Stimulated activated CD8-positive, alpha-beta memory T cell treated with anti-CD3 and anti-CD28 coated beads, Interleukin-7, amount 100 ng/mL, for 4 hours (primary cell): ENCODE measurements around the gene OR2S2.
"Not testable (repeated sequence)": the region's sequence is repeated elsewhere in the genome, so short reads cannot be mapped to it uniquely, and the experiment has no call there.

ENCODE experiments used
- DNase-seq, 2 donors: peaks; one replicate each; pipeline ENCODE4 v3.0.0-alpha.2; 2020; ENCODE audit warnings: low read depth in 2 of 2

OR2S2 gene

GRCh38 chr9:35933550-35934067, 24.3 kb downstream of the OR2S2 start:
- DNase-seq: no peak

GRCh38 chr9:35932735-35933134, 25.2 kb downstream of the OR2S2 start:
- no peak for DNase-seq

DNA sequence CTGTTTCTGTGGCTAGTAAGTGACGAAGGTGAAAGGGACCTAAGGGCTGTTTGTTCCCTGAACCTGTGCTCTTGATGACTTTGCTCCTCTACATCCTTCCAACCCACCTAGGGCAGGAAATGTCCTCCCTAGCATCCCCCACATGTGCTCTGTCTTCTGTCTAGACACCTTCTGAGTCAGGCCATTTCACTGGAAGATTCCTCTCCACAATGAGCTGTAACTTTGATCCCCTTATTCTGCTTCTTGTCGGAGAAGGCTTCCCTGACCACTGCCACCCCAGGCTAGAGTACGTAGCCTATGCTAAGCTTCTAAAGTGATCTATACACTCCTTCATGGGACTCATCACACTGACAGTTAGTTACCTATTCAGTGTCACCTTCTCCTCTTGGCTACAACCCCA, 27.0 kb downstream of the OR2S2 start:
- DNase-seq: no peak

DNA sequence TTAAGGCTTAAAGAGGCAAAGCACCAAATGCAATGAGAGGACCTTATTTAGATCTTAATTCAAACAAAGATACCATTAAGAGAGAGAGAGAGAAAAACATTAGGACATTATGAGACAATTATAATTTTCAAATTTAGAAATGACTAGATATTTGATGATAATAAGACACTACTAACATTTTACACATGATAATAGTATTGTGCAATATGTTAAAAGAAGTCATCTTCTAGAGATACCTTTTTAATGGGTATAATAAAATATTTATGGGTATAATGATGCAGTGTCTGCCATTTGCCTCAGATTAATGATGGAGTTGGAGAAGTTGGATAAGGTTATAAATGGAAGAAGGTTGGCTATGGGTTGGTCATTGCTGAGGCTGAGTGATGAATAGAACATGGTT, 27.4 kb downstream of the OR2S2 start:
- DNase-seq: no peak

GRCh38 chr9:35929453-35929718, 28.6 kb downstream of the OR2S2 start:
- DNase-seq: no peak

- no peak for DNase-seq
Observed at GRCh38 chr9:35928591-35929452, 29.1 kb downstream of the OR2S2 start.

DNA sequence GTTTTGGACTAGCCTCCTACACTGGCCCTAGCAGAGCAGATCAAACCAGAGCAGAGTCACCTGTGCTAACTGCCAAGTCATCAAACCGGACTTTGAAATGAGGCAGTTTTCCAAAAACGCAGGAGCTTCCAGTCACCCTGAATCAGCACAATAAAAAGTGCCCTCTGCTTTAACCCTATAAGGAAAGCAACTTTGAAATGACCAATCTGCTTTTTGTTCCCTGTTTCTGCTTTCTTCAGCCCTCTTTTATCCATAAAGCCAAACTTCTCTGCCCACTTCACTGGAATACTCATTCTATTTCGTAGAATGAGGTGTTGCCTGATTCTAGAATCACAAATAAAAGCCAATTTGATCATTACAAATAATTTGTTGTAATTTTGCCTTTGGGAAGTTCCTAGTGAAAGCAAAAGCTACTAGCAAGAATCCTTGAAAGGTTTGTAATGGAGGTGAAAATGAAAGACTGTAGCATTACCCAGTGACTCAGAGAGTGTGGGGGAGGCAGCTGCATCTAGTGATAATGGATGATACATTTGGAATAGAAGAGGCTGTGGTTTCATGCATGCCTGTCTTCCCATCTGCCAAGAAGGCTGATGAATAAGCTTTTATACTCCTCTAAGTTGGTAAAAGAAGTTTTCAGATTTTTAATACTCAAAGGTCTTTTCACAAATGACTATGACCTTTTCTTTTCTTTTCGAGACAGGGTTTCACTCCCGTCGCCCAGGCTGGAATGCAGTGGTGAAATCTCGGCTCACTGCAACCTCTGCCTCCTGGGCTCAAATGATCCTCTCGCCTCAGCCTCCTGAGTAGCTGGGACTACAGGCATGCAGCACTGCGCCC, 33.8 kb downstream of the OR2S2 start:
- DNase-seq: no peak

DNA sequence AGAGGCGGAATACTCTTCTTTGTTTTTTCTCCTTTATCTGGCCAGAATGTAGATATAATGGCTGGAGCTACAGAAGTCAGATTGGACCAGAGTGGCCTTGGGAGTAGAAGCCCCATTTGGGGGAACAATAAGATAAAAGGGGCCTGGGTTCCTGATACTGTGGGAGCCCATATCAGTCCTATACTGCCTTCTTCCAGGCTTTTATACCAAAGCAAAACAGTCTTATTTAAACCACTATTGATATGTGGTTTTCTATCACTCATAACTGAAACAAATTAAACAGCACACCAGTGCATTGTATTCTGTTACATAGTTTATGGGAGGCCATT, 34.4 kb downstream of the OR2S2 start:
- DNase-seq: no peak

GRCh38 chr9:35920051-35920620, 37.8 kb downstream of the OR2S2 start:
- no peak for DNase-seq

GRCh38 chr9:35919212-35920008, 38.5 kb downstream of the OR2S2 start:
- no peak for DNase-seq

- no peak for DNase-seq
Observed at GRCh38 chr9:35918780-35919179, 39.2 kb downstream of the OR2S2 start.

GRCh38 chr9:35917261-35917660, 40.7 kb downstream of the OR2S2 start:
- no peak for DNase-seq

- DNase-seq: no peak
Observed at GRCh38 chr9:35915681-35916294, 42.2 kb downstream of the OR2S2 start.

DNA sequence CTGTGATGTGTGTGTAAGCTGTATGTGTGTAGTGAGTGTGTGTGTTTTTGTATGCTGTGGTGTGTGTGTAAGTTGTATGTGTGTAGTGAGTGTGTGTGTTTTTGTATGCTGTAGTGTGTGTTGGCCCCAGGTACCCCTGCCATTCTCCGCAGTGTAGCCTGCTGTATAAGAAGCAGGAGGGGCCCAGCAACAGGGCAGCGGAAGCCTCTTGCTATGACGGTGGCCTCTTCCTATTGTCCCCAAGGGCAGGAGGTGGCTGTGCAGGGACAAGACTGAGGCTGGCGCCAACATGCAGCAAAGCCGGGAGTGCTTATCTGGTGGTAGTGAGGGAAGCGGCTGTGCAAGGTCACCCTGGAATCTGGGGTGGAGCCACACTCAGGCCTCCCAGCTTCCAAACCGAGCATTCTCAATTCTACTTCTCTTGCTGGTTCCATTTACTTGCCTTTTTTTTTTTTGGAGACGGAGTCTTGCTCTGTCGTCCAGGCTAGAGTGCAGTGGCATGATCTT, 43.6 kb downstream of the OR2S2 start:
- DNase-seq: no peak

GRCh38 chr9:35913429-35913828, 44.5 kb downstream of the OR2S2 start:
- not testable (repeated sequence) for DNase-seq

GRCh38 chr9:35912791-35913400, 45.1 kb downstream of the OR2S2 start:
- no peak for DNase-seq

DNA sequence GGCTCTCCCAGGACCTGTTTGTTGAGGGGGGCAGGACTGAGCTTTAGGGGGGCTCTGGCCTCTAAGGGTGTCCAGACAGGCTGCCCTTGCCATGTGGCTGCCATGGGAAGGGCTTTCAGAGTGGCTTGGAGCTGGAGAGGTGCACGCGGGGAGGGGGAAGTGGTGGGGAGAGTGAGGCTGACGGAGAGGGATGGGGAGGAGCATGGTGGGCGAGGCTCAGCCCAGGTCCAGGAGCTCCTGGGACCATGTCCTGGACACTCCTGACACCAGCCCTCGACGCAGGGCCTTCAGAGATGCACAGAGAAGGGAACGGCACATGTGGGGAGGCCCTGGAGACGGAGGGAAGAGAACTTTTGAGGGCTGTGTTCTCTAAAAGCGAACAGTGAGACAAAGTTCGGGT, 46.3 kb downstream of the OR2S2 start:
- no peak for DNase-seq

GRCh38 chr9:35910613-35911359, 47.2 kb downstream of the OR2S2 start:
- no peak for DNase-seq

DNA sequence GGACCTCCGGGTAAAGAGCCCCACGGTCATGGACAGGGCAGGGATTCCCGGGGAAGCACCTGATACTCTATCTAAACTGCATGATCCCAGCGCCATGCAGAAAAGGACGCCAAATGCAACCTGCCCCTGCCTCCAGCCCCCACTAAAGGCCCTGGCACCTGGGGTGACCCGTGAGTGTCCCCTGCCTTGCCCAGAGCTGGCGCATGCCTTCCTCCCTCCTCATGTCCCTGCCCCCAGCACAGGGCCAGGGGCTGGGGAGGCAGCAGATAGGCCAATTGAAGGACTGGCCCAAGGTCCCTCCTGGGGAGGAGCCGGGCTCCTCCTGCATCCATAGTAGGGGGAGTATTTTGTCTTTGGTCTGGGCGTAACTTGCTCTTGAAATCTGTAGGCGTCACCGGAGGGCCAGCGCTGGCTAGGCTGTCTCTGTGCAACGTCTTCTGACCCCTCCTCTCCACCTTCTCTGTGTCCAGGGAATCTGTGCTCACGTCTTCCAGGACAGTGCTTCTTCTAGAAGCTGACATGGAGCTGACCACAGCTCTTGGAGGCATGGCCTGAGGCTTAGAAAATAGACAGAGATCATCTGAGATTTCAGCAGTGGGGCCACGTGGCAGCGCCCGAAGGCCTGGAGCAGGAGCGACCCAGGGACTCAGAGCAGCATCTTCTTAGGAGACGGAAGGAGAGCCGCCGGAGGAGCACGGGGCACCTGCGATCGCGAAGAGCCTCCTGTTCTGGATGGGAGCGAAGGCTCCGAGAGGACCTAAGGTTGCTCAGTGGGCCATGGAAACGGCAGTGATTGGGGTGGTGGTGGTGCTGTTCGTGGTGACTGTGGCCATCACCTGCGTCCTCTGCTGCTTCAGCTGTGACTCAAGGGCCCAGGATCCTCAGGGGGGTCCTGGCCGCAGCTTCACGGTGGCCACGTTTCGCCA, 48.0 kb downstream of the OR2S2 start:
- no peak for DNase-seq
